Measurements from ENCODE around the gene OXSM.
A peak's percentile ranks its signal among the peaks of the same experiment; 100 is the strongest.

The OXSM gene

GRCh38 chr3:25826510-25826909, 36.6 kb downstream of the OXSM start:
- Histone ChIP-seq H3K4me3 (replicated peaks; ENCODE audit: insufficient read depth, low read length) (no peak overlapping the region), H3K27ac (replicated peaks) (no peak overlapping the region), H3K27me3 (ENCODE audit: insufficient read depth, poor library complexity, severe bottlenecking) (no peaks in the 10 kb centered on the region)
- TF ChIP-seq GABPA (IDR thresholded peaks at IDR 0.05; ENCODE audit: low read depth) (no peak), SPI1 (IDR thresholded peaks at IDR 0.05; ENCODE audit: borderline replicate concordance, low read depth) (no peak), POLR2AphosphoS5 (IDR thresholded peaks at IDR 0.05; ENCODE audit: low read depth) (no peak)
- TF ChIP-seq, protein P1, sequence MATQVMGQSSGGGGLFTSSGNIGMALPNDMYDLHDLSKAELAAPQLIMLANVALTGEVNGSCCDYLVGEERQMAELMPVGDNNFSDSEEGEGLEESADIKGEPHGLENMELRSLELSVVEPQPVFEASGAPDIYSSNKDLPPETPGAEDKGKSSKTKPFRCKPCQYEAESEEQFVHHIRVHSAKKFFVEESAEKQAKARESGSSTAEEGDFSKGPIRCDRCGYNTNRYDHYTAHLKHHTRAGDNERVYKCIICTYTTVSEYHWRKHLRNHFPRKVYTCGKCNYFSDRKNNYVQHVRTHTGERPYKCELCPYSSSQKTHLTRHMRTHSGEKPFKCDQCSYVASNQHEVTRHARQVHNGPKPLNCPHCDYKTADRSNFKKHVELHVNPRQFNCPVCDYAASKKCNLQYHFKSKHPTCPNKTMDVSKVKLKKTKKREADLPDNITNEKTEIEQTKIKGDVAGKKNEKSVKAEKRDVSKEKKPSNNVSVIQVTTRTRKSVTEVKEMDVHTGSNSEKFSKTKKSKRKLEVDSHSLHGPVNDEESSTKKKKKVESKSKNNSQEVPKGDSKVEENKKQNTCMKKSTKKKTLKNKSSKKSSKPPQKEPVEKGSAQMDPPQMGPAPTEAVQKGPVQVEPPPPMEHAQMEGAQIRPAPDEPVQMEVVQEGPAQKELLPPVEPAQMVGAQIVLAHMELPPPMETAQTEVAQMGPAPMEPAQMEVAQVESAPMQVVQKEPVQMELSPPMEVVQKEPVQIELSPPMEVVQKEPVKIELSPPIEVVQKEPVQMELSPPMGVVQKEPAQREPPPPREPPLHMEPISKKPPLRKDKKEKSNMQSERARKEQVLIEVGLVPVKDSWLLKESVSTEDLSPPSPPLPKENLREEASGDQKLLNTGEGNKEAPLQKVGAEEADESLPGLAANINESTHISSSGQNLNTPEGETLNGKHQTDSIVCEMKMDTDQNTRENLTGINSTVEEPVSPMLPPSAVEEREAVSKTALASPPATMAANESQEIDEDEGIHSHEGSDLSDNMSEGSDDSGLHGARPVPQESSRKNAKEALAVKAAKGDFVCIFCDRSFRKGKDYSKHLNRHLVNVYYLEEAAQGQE (IDR thresholded peaks at IDR 0.05; ENCODE audit: insufficient replicate concordance, low read depth), result no peak
- TF ChIP-seq, protein P2, sequence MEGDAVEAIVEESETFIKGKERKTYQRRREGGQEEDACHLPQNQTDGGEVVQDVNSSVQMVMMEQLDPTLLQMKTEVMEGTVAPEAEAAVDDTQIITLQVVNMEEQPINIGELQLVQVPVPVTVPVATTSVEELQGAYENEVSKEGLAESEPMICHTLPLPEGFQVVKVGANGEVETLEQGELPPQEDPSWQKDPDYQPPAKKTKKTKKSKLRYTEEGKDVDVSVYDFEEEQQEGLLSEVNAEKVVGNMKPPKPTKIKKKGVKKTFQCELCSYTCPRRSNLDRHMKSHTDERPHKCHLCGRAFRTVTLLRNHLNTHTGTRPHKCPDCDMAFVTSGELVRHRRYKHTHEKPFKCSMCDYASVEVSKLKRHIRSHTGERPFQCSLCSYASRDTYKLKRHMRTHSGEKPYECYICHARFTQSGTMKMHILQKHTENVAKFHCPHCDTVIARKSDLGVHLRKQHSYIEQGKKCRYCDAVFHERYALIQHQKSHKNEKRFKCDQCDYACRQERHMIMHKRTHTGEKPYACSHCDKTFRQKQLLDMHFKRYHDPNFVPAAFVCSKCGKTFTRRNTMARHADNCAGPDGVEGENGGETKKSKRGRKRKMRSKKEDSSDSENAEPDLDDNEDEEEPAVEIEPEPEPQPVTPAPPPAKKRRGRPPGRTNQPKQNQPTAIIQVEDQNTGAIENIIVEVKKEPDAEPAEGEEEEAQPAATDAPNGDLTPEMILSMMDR (IDR thresholded peaks at IDR 0.05; ENCODE audit: insufficient read depth, low read length), result no peak
- no peak for DNase-seq (ENCODE audit: low read depth in 1 of 2, low spot score in 1 of 2)

- no peak overlapping the region for H3K27ac ChIP-seq (replicated peaks)
- H3K27me3 ChIP-seq (ENCODE audit: insufficient read depth, poor library complexity, severe bottlenecking), result no peaks in the 10 kb centered on the region
- DNase-seq (ENCODE audit: low read depth in 1 of 2, low spot score in 1 of 2), result no peak
- no peak overlapping the region for H3K4me3 ChIP-seq (replicated peaks; ENCODE audit: insufficient read depth, low read length)
- TF ChIP-seq, protein P1 (IDR thresholded peaks at IDR 0.05; ENCODE audit: insufficient replicate concordance, low read depth), result no peak
- TF ChIP-seq POLR2AphosphoS5 (IDR thresholded peaks at IDR 0.05; ENCODE audit: low read depth), result no peak
- TF ChIP-seq, protein P2 (IDR thresholded peaks at IDR 0.05; ENCODE audit: insufficient read depth, low read length), result no peak
- no peak for TF ChIP-seq SPI1 (IDR thresholded peaks at IDR 0.05; ENCODE audit: borderline replicate concordance, low read depth)
- no peak for TF ChIP-seq GABPA (IDR thresholded peaks at IDR 0.05; ENCODE audit: low read depth)
Measured at GRCh38 chr3:25830373-25831280, 40.7 kb downstream of the OXSM start.

- no peaks in the 10 kb centered on the region for H3K27me3 ChIP-seq (ENCODE audit: insufficient read depth, poor library complexity, severe bottlenecking)
- H3K27ac ChIP-seq (replicated peaks), result no peak overlapping the region
- peak in 1 of 2 experiments; percentile 66 for DNase-seq (ENCODE audit: low read depth in 1 of 2, low spot score in 1 of 2)
- peak; percentile 16; the same call in 1 of the 2 replicates for TF ChIP-seq SPI1 (IDR thresholded peaks at IDR 0.05; ENCODE audit: borderline replicate concordance, low read depth)
- TF ChIP-seq, protein P1 (IDR thresholded peaks at IDR 0.05; ENCODE audit: insufficient replicate concordance, low read depth), result no peak
- no peak overlapping the region for H3K4me3 ChIP-seq (replicated peaks; ENCODE audit: insufficient read depth, low read length)
Measured at GRCh38 chr3:25831578-25831977, 41.7 kb downstream of the OXSM start.
